ENCODE results near the gene TACC2.

DNA sequence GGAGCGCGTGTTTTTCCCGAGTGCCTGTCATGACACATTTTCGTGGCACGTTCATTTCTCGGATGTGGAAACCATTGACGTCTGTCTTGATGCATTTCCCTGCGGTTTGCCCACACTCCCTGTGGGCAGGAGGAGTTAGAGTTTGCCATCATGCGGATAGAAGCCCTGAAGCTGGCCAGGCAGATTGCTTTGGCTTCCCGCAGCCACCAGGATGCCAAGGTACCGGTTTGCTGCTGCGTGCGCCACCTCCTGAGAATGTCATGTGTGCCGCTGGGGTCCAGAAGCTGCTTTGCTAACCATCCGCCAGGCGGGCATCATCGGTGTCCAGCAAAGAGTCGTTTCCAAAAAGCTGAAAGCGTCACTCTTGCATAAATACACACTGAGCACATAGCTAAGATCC lies 241.3 kb downstream of the TACC2 start:
- TF ChIP-seq, protein P1, sequence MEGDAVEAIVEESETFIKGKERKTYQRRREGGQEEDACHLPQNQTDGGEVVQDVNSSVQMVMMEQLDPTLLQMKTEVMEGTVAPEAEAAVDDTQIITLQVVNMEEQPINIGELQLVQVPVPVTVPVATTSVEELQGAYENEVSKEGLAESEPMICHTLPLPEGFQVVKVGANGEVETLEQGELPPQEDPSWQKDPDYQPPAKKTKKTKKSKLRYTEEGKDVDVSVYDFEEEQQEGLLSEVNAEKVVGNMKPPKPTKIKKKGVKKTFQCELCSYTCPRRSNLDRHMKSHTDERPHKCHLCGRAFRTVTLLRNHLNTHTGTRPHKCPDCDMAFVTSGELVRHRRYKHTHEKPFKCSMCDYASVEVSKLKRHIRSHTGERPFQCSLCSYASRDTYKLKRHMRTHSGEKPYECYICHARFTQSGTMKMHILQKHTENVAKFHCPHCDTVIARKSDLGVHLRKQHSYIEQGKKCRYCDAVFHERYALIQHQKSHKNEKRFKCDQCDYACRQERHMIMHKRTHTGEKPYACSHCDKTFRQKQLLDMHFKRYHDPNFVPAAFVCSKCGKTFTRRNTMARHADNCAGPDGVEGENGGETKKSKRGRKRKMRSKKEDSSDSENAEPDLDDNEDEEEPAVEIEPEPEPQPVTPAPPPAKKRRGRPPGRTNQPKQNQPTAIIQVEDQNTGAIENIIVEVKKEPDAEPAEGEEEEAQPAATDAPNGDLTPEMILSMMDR (IDR thresholded peaks at IDR 0.05), result no peak
- TF ChIP-seq EZH2 (IDR thresholded peaks at IDR 0.05; ENCODE audit: borderline replicate concordance, insufficient read depth, low read depth, low read length, poor library complexity, severe bottlenecking), result no peak

Data from B cell (primary cell).